Testis (tissue), 3 donors: ENCODE data around the gene PRELID3B. TPM values are rescaled to one million over a fixed set of nuclear protein-coding genes. Genes with fewer than 3 reads are reported as not detected.
A peak's percentile ranks its signal among the peaks of the same experiment; 100 is the strongest.

Experiments used
- DNase-seq: peaks from one replicate; pipeline ENCODE4 v3.0.0-alpha.2; 2019
- H3K27ac ChIP-seq, 2 donors: fragments of 200-600 bp; sonication (generic); one replicate each; pipeline ENCODE4 v1.5.1; 2019
- H3K27me3 ChIP-seq: fragments of 200-600 bp; sonication (generic); one replicate; pipeline ENCODE4 v1.5.1; 2019
- H3K36me3 ChIP-seq: fragments of 200-600 bp; sonication (generic); one replicate; pipeline ENCODE4 v1.5.1; 2017; ENCODE audit warnings: low read depth; ENCODE audit errors: missing control alignments
- H3K4me1 ChIP-seq: fragments of 200-600 bp; sonication (generic); one replicate; pipeline ENCODE4 v1.5.1; 2019
- H3K4me3 ChIP-seq, 2 donors: fragments of 200-600 bp; sonication (generic); one replicate each; pipeline ENCODE4 v1.5.1; 2017 to 2019
- H3K9me3 ChIP-seq: fragments of 200-600 bp; sonication (generic); one replicate; pipeline ENCODE4 v1.5.1; 2017
- POLR2A ChIP-seq: fragments of 450-650 bp; IDR thresholded peaks from one replicate; pipeline ENCODE4 v1.6.1; 2017; ENCODE audit warnings: antibody characterized with exemption, mild to moderate bottlenecking, moderate library complexity
- WGBS, 2 donors: methylation state at CpG; one replicate each; pipeline ENCODE4 v1.1.5; 2018; 5-methylcytosine and 5-hydroxymethylcytosine counted together
- intact Hi-C: fragments of 100-400 bp; cut with DNase I; formaldehyde crosslinking; loops from one replicate; pipeline ENCODE4 v1.15.1; 2023; ENCODE audit warnings: low total_unique reads
- polyA plus RNA-seq: library from polyadenylated mRNA; stranded (reverse); fragments of 350-450 nt; fragmentation: Illumina TruSeq; extraction: RNeasy Lipid Tissue Mini Kit (QIAGEN cat#74804); gene quantifications from one replicate; pipeline ENCODE4 v1.2.3, GENCODE V29; 2014; ENCODE audit warnings: low read depth, low replicate concordance; ENCODE audit not compliant: insufficient read depth
- total RNA-seq, 2 donors: library from RNA; depleted of rRNA; stranded (reverse); fragments of >200 nt; gene quantifications; one replicate each; pipeline ENCODE4 v1.2.3, GENCODE V29; 2016
- TF ChIP-seq, protein P1 (sequence below), 3 experiments: fragments of 450-650 bp in 2 of 3; fragments of 200-600 bp in 1 of 3; sonication (generic) in 1 of 3; IDR thresholded peaks; one replicate each; pipeline ENCODE4 v1.5.1; 2016 to 2019; ENCODE audit warnings: antibody characterized with exemption in 3 of 3, mild to moderate bottlenecking in 2 of 3, moderate library complexity in 1 of 3

Gene PRELID3B
- total and polyA plus RNA-seq, 3 donors from 2014 or later = 29.1 to 54.3 (median 35.3) TPM

DNA sequence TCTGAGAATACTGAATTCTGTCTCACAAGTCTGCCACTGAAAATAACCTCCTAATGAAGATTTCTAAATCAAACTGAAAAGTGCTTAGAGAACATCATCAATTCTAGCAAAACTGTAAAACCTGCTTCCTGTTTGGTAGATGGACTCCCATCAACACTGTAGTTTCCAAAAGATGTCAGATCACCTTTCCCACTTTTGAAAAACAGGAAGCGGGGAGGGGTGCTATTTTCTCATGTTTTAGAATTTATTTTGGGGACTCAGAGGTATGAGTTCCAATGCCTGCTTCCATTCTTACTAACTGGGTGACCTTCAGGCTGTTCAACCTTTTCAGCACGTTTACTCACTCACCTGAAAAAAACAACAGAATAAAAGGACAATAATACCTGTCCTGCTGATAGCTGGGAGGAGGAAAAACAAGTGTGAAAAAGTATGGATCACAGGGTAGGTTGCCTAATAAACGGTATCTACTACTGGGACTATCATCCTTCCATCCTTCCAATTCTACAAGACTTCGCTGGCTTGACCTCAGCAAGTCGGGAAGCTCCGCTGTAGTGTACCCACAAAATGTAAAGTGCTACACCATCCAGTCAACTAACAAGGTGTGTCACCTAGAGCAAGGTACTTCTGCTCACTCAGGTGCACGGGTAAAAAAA, 11.5 kb downstream of the PRELID3B start:
- Histone ChIP-seq H3K27ac (peak overlapping the region in 1 of 2 donors; percentile 92), H3K4me1 (peaks cover 18% of the 10 kb centered on the region), H3K9me3 (no peaks in the 10 kb centered on the region), H3K36me3 (no peaks in the 10 kb centered on the region), H3K4me3 (peak overlapping the region; percentile 73 to 94), H3K27me3 (no peaks in the 10 kb centered on the region)
- no peak for DNase-seq
- intact Hi-C loops = no loop called here
- WGBS, 2 donors = 55% methylated on average over 7 of the region's 7 CpGs
- no peak for TF ChIP-seq POLR2A
- TF ChIP-seq, protein P1, sequence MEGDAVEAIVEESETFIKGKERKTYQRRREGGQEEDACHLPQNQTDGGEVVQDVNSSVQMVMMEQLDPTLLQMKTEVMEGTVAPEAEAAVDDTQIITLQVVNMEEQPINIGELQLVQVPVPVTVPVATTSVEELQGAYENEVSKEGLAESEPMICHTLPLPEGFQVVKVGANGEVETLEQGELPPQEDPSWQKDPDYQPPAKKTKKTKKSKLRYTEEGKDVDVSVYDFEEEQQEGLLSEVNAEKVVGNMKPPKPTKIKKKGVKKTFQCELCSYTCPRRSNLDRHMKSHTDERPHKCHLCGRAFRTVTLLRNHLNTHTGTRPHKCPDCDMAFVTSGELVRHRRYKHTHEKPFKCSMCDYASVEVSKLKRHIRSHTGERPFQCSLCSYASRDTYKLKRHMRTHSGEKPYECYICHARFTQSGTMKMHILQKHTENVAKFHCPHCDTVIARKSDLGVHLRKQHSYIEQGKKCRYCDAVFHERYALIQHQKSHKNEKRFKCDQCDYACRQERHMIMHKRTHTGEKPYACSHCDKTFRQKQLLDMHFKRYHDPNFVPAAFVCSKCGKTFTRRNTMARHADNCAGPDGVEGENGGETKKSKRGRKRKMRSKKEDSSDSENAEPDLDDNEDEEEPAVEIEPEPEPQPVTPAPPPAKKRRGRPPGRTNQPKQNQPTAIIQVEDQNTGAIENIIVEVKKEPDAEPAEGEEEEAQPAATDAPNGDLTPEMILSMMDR (IDR thresholded peaks at IDR 0.05) = no peak

DNA sequence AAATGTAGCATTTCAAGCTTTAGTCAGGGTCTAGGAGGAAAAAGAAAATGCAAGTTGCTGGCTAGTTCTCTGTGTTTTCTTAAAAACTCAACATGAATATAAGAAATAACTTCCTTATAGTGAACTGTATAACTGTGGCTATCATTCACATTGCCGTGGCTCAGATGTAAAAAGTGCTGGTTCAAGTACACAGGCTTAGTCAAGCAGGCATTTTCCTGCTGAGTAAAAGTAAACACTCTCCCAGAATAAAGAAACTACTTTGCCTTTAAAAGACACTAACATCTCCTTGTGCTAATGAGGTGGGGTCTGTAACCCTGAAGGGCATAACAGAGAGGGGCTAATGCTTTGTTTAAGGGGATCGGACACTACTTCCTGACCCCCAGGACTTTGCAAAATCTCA, 13.8 kb downstream of the PRELID3B start:
- no peak overlapping the region for H3K27ac ChIP-seq
- H3K4me3 ChIP-seq = no peak overlapping the region
- peaks cover 18% of the 10 kb centered on the region for H3K4me1 ChIP-seq
- no peaks in the 10 kb centered on the region for H3K36me3 ChIP-seq
- 66 to 69% methylated on average over 2 of the region's 2 CpGs for WGBS, 2 donors
- no peak for DNase-seq
- no peaks in the 10 kb centered on the region for H3K27me3 ChIP-seq
- H3K9me3 ChIP-seq = no peaks in the 10 kb centered on the region
- intact Hi-C loops = loop anchor here (10.0 kb wide), 1 partner anchor 144 kb away; no protein-coding TSS in a partner anchor
- no peak for TF ChIP-seq POLR2A
- TF ChIP-seq, protein P1 (IDR thresholded peaks at IDR 0.05) = no peak

DNA sequence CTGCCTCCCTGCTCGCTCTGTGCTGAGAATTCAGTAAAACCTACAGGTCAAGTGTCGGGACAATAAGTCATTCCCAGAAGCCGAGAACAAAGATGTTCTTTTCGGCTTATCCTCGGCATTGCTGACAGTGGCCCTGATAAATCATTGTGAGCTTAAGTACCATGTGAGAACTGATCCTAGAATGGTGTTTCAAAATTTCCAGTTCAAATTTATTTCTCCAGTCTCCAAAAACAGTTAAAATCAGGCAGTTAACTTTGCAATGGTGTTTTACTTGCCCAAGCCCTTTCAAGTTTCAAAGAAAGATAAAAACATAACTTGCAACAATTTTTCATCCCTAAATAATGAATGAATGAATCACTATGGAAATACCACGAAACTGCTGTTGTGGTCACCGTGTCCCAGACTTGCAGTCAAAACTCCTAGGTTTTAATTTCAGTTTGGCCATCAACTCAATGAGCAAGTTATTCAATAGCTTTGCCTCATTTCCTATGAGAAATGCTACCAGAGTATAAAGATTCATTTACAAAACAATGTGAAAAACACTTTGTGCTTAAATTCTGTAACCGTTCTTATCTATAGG, 14.8 kb downstream of the PRELID3B start:
- H3K36me3 ChIP-seq = no peaks in the 10 kb centered on the region
- no peak overlapping the region for H3K4me3 ChIP-seq
- no peaks in the 10 kb centered on the region for H3K9me3 ChIP-seq
- 49 to 56% methylated on average over 8 of the region's 8 CpGs for WGBS, 2 donors
- no peak overlapping the region for H3K27ac ChIP-seq
- H3K27me3 ChIP-seq = no peaks in the 10 kb centered on the region
- TF ChIP-seq, protein P1 (IDR thresholded peaks at IDR 0.05) = no peak
- no peak for TF ChIP-seq POLR2A
- peaks cover 18% of the 10 kb centered on the region for H3K4me1 ChIP-seq
- intact Hi-C loops = loop anchor here (10.0 kb wide), 1 partner anchor 143 kb away; no protein-coding TSS in a partner anchor
- DNase-seq = no peak

DNA sequence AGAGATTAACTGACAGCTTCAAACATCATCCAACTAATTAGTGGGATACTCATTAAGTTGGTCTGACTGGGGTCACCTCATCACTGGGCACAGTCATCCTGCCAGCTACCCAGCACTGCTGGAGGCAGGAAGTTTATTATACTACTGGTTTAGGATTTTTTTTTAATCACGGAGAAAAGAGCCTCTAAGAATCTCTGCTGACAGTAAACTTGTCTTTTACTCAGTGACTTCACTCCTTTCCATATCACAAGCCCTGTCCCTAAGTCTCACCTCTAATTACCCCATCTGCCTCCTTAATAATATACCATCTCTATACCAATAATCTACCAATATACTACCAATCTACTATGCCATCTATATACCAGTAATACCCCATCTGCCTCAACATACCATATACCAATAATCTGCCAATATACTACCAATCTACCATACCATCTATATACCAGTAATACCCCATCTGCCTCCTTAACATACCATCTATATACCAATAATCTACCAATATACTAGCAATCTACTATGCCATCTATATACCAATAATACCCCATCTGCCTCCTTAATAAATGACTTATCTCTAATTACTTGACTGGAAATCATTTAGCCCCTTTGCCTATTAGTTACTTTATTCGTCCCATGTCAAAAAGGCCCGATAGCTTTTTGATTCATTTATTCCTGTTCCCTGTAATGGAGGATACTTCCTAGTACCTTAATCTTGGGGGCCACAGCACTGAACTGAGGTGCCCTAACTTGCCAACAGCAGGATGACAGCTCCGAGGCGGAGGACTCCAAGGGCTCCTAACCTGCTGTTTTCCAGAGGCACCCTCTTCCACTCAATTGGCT, 15.5 kb downstream of the PRELID3B start:
- Histone ChIP-seq H3K27ac (no peak overlapping the region), H3K9me3 (no peaks in the 10 kb centered on the region), H3K4me3 (no peak overlapping the region), H3K4me1 (peaks cover 18% of the 10 kb centered on the region), H3K36me3 (no peaks in the 10 kb centered on the region), H3K27me3 (no peaks in the 10 kb centered on the region)
- DNase-seq = no peak
- intact Hi-C loops = loop anchor here (10.0 kb wide), 1 partner anchor 142 kb away; no protein-coding TSS in a partner anchor
- 77 to 79% methylated on average over 5 of the region's 5 CpGs for WGBS, 2 donors
- TF ChIP-seq, protein P1 (IDR thresholded peaks at IDR 0.05) = no peak
- TF ChIP-seq POLR2A = no peak
